GM12865 (cell line): ENCODE data around the gene MRPS27.
A peak's percentile ranks its signal among the peaks of the same experiment; 100 is the strongest.

Source experiments
- DNase-seq: peaks from one replicate; pipeline ENCODE4 v3.0.0; 2010; ENCODE audit warnings: low read depth
- H3K4me3 ChIP-seq: 2 replicates; pipeline ENCODE4 v1.5.1; 2011; ENCODE audit warnings: mild to moderate bottlenecking, low read depth, low read length, control low read depth
- TF ChIP-seq, protein P1 (sequence below): IDR thresholded peaks from 2 replicates; pipeline ENCODE4 v1.5.1; 2011; ENCODE audit warnings: low read length, control low read depth, low read depth, inconsistent platforms; ENCODE audit not compliant: insufficient read depth; ENCODE audit errors: missing control alignments

The MRPS27 gene

DNA sequence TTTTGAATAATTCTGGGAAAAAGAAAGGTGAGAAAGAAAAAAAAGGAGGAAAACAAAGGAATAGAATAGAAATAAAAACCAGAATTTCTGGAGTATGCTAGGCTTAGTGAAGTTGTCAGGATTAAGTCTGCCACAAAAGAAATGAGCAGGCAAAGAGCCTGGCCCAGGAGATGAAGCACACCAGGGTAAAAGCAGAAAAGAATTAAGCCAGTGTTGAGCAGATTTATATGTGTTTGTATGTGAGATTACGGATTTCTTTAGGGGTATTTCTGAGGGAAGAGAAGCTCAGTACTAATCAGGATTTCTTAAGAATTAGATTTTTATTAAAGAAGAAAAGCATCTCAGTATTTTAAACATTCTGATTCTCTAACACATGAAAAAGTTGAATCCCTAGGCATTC lies 74.5 kb downstream of the MRPS27 start:
- no peak for DNase-seq
- TF ChIP-seq, protein P1, sequence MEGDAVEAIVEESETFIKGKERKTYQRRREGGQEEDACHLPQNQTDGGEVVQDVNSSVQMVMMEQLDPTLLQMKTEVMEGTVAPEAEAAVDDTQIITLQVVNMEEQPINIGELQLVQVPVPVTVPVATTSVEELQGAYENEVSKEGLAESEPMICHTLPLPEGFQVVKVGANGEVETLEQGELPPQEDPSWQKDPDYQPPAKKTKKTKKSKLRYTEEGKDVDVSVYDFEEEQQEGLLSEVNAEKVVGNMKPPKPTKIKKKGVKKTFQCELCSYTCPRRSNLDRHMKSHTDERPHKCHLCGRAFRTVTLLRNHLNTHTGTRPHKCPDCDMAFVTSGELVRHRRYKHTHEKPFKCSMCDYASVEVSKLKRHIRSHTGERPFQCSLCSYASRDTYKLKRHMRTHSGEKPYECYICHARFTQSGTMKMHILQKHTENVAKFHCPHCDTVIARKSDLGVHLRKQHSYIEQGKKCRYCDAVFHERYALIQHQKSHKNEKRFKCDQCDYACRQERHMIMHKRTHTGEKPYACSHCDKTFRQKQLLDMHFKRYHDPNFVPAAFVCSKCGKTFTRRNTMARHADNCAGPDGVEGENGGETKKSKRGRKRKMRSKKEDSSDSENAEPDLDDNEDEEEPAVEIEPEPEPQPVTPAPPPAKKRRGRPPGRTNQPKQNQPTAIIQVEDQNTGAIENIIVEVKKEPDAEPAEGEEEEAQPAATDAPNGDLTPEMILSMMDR: no peak
- H3K4me3 ChIP-seq: no peak overlapping the region

DNA sequence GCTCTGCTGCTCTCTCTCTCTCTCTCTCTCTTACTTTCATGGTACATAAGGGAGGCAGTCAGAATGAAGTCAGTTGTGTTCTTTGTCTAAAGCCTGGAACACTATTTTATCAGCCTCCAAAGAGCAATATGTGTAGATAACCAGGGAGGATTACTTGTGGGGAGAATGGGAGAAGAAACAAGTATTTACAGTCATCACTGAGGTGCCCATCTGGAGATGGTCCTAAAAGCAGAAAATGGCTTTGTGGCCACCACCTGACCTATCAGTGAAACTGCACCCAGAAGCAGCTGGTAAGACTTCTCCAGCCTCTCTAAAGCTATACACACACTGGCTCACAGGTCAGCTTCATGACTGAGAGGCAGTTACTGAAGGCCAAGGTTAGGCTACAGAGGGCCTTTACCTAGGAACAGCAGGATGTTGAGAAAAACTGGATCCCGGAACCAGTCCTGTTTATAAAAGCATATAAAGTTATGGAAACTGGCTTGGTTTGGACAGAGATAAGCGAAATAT lies 75.1 kb downstream of the MRPS27 start:
- TF ChIP-seq, protein P1: peak; percentile 38
- DNase-seq: peak; percentile 61

DNA sequence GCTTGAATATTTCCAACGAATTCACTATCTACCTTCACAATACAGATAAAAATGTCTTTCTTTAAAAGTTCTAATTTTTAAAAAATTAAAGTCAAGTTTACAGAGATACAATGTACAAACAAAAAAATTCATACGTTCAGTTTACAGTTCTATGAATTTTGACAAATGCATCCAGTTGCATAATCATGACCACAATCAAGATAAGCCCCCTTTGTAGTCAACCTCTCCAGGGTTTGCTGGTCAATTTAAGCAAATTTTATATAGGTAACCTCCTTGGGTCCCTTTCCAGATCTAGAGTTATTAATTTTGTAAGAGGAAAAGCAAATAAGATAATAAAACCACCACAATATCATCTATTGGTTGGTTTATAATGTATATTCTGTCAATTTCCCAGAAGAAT lies 76.3 kb downstream of the MRPS27 start:
- DNase-seq: no peak
- H3K4me3 ChIP-seq: no peak overlapping the region
- TF ChIP-seq, protein P1: no peak

More for the DNA sequence above, 75.1 kb downstream of the MRPS27 start:
- no peak overlapping the region for H3K4me3 ChIP-seq

DNA sequence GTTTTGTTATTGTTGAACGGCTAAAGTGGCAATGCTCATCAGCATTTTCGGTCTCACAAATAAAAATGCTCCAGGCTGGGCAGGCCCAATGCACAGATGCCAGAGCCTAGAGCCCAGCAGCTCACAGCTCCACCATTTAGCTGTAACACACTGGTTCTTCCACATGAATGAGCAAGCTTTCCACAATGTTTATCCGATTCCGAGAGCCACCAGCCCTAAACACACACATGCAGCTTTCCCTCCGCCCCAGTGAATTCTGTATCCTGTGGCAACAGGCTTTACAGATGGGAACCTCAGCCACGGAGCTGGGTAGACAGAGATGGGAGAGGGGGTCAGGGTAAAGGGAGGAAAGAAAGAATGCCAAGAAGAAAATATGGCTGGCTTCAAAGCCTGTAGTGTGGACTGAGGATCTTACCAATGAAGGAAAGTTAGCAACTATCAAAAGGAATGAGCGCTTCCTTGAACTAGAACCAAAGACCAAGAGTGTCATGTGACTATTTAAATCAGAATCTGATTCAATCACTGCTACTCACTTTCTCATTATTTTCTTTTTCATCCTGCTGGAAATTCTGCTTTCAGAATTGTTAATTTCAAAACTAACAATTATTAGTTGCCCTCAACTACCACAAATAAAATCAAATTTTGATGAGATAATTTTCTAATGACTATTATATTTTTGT lies 77.1 kb downstream of the MRPS27 start:
- no peak for DNase-seq
- no peak overlapping the region for H3K4me3 ChIP-seq
- TF ChIP-seq, protein P1: no peak

DNA sequence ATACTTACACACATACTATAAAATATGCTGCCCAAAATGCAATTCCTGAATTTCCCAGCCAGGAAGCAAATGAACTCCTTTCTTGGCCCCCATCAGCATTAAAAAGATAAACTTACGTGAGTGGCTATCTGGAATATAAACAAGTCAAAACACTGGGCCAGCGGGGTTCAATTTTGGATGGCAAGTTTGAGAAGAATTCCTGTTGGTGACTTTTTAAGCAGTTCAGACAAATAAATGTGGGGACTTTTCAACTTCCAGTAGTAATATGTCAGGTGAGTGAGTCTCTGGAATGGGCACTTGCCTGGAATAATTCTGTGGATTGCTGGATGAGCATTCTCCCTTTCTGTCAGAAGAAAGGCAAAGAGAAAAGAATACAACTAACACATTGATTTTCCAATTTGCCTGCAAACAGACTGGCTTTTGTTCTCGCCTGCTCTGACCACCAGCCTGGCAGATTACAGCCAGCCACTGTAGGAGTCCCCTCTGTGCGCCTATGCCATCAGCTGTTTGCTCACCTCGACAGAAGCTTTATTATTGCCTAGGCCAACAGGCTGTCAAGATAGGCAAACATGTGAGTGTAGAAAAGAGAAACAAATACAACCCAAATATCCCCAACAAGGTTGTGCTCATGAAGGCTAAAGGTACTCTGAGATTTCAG lies 78.6 kb downstream of the MRPS27 start:
- no peak overlapping the region for H3K4me3 ChIP-seq
- TF ChIP-seq, protein P1: no peak
- no peak for DNase-seq

DNA sequence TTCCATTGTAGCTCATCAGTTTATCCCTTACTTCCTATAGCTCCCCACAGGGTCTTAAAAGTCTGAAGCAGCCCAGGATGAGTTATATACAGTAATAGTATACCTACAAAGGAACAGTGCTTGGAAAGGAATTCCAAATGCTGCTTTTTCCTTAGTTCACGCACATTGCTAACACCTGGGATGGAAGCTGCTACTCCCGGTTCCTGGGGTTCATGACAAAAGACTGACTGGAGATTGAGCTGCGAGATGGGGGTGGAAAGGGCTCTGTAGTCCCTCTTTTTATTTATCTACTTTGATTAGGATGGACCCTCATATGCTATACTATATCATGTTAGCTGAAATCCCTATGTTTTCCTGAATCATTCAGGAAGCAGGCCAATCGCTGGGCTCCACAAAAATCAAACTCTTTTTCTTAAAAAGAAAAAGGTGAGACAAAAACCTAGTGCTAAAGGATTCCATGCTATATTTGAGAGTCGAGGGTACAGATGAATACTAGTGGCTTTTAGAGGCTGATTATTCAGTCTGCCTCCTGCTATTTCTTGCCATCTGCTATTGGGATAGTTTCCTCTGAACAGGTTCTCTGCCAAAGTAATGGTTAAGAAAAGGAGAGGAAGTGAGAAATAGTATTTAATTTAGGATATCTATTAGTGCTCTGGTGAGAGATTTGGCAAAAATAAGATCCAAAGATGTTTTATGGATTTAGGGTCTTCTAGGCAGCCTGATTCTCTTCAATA lies 81.2 kb downstream of the MRPS27 start:
- TF ChIP-seq, protein P1: no peak
- no peak for DNase-seq
- H3K4me3 ChIP-seq: no peak overlapping the region
